Endothelial cell of umbilical vein (primary cell): ENCODE results near the gene BDP1. TPM values are rescaled to one million over a fixed set of nuclear protein-coding genes. Genes with fewer than 3 reads are reported as not detected.
"Not testable (repeated sequence)": the region's sequence is repeated elsewhere in the genome, so short reads cannot be mapped to it uniquely, and the experiment has no call there.

Experiments used
- BruUV-seq: library from RNA; stranded (reverse); fragments of 400-500 nt; replicated peaks from 2 replicates; lab custom pipeline; 2021; lab: Mats Ljungman, UMichigan
- CTCF ChIA-PET: fragments of 300-600, 350-600 bp; sonication (Branson Sonifier 250); formaldehyde crosslinking; loops from one replicate; lab custom pipeline; 2021; ENCODE audit warnings: antibody characterized with exemption, inconsistent platforms; lab: Charles Lee
- POLR2A ChIA-PET: fragments of 300-600, 350-600 bp; sonication (Branson Sonifier 250); formaldehyde crosslinking; loops from one replicate; lab custom pipeline; 2021; ENCODE audit warnings: antibody characterized with exemption, inconsistent platforms; lab: Charles Lee
- DNase-seq: peaks from one replicate; pipeline ENCODE4 v3.0.0-alpha.2; 2011; ENCODE audit warnings: low read depth, low spot score
- FAIRE-seq: peaks from 2 replicates; lab custom pipeline; 2011; peaks lifted over from hg19 to GRCh38; lab: Jason Lieb, UNC
- H2AFZ ChIP-seq: 2 replicates; pipeline ENCODE4 v1.6.0; 2012; ENCODE audit warnings: low read depth, low read length, control low read depth, inconsistent platforms
- H3K27ac ChIP-seq: 2 replicates; pipeline ENCODE4 v1.5.1; 2011; ENCODE audit warnings: low read depth, mild to moderate bottlenecking, control low read depth, low read length, moderate library complexity; ENCODE audit not compliant: insufficient read depth
- H3K27me3 ChIP-seq, 2 experiments: 2 replicates each; pipeline versions ENCODE4 v1.6.0 to v1.6.1; 2011; ENCODE audit warnings: low read length in 2 of 2, mixed read lengths in 1 of 2; ENCODE audit not compliant: control insufficient read depth in 2 of 2, insufficient read depth in 2 of 2
- H3K36me3 ChIP-seq, 2 experiments: 2 replicates in 1 of 2; 3 replicates in 1 of 2; pipeline ENCODE4 v1.5.1; 2011; ENCODE audit warnings: low read length in 2 of 2, mild to moderate bottlenecking in 1 of 2, moderate library complexity in 1 of 2; ENCODE audit not compliant: control insufficient read depth in 2 of 2, insufficient read depth in 2 of 2; ENCODE audit errors: extremely low read depth in 1 of 2
- H3K4me1 ChIP-seq: 3 replicates; pipeline ENCODE4 v1.5.1; 2011; ENCODE audit warnings: mild to moderate bottlenecking, low read length; ENCODE audit not compliant: control insufficient read depth, insufficient read depth; ENCODE audit errors: extremely low read depth
- H3K4me2 ChIP-seq: 2 replicates; pipeline ENCODE4 v1.6.1; 2011; ENCODE audit warnings: low read length, control low read depth, mixed read lengths; ENCODE audit not compliant: insufficient read depth
- H3K4me3 ChIP-seq, 3 experiments: fragments of 200-600 bp in 1 of 3; sonication (generic), shearing (Covaris generic) in 1 of 3; replicated peaks in 1 of 3; 2 replicates each; pipeline ENCODE4 v1.5.1; 2011 to 2016; ENCODE audit warnings: control low read depth in 3 of 3, low read length in 3 of 3, mild to moderate bottlenecking in 2 of 3, inconsistent platforms in 1 of 3, low read depth in 1 of 3, moderate library complexity in 1 of 3; ENCODE audit not compliant: insufficient read depth in 1 of 3
- H3K79me2 ChIP-seq: 2 replicates; pipeline ENCODE4 v1.6.0; 2012; ENCODE audit warnings: low read length, inconsistent platforms; ENCODE audit not compliant: control insufficient read depth, insufficient read depth
- H3K9ac ChIP-seq: replicated peaks from 2 replicates; pipeline ENCODE3; 2011; ENCODE audit warnings: low read length, control low read depth; ENCODE audit not compliant: insufficient read depth; ENCODE audit errors: extremely low read depth
- H3K9me1 ChIP-seq: replicated peaks from 3 replicates; pipeline ENCODE4 v1.6.0; 2011; ENCODE audit warnings: mild to moderate bottlenecking, low read length; ENCODE audit not compliant: control insufficient read depth, insufficient read depth; ENCODE audit errors: extremely low read depth
- H3K9me3 ChIP-seq: replicated peaks from 2 replicates; pipeline ENCODE4 v1.5.1; 2012; ENCODE audit warnings: low read length, inconsistent platforms; ENCODE audit not compliant: control insufficient read depth, insufficient read depth
- H4K20me1 ChIP-seq: replicated peaks from 2 replicates; pipeline ENCODE3; 2011; ENCODE audit warnings: mild to moderate bottlenecking, low read length; ENCODE audit not compliant: control insufficient read depth, insufficient read depth; ENCODE audit errors: extremely low read depth
- EZH2 ChIP-seq: IDR thresholded peaks from 2 replicates; pipeline ENCODE4 v1.6.1; 2012; ENCODE audit warnings: borderline replicate concordance, low read depth, mild to moderate bottlenecking, moderate library complexity, low read length, inconsistent platforms; ENCODE audit not compliant: severe bottlenecking
- FOS ChIP-seq: IDR thresholded peaks from 2 replicates; pipeline ENCODE4 v1.6.1; 2011; ENCODE audit warnings: mild to moderate bottlenecking, low read length, moderate library complexity, borderline replicate concordance; ENCODE audit not compliant: insufficient read depth
- JUN ChIP-seq: IDR thresholded peaks from 2 replicates; pipeline ENCODE4 v1.6.1; 2011; ENCODE audit warnings: borderline replicate concordance, low read depth; ENCODE audit not compliant: insufficient read length, insufficient read depth
- MYC ChIP-seq: IDR thresholded peaks from one replicate; pipeline ENCODE4 v1.6.1; 2011; ENCODE audit warnings: mild to moderate bottlenecking, low read depth, low read length
- POLR2A ChIP-seq: IDR thresholded peaks from 2 replicates; pipeline ENCODE4 v1.6.1; 2012; ENCODE audit warnings: low read depth, mild to moderate bottlenecking, control low read depth, low read length
- dilution Hi-C: fragments of 300-500 bp; cut with MboI; formaldehyde crosslinking; loops from one replicate; pipeline ENCODE4 v1.15.0; 2019; ENCODE audit warnings: low sequenced_read_pairs; ENCODE audit not compliant: extremely low pct_ligation_motif_present
- intact Hi-C: fragments of 100-400 bp; cut with micrococcal nuclease; formaldehyde crosslinking; loops from one replicate; pipeline ENCODE4 v1.10.0; 2022
- polyA plus RNA-seq, 4 experiments: library from polyadenylated mRNA; depleted of rRNA in 3 of 4; stranded (reverse) in 3 of 4; unstranded in 1 of 4; fragments of >200 nt; gene quantifications; 2 replicates each; pipeline versions ENCODE4 v1.2.1 to v1.2.3, GENCODE V29; 2011 to 2012; ENCODE audit warnings: missing spikeins in 1 of 4
- total RNA-seq: library from RNA; stranded (reverse); gene quantifications from 2 replicates; pipeline ENCODE4 v1.2.3, GENCODE V29; 2021
- TF ChIP-seq, protein P1 (sequence below), 2 donors: IDR thresholded peaks; 1 replicate in 1 of 2; 2 replicates in 1 of 2; pipeline ENCODE4 v1.5.1; 2011; ENCODE audit warnings: low read length in 2 of 2, mild to moderate bottlenecking in 2 of 2, moderate library complexity in 2 of 2, control low read depth in 1 of 2, inconsistent platforms in 1 of 2, low read depth in 1 of 2; ENCODE audit not compliant: insufficient read depth in 1 of 2; ENCODE audit errors: extremely low read depth in 1 of 2
- TF ChIP-seq, protein P2 (sequence below): IDR thresholded peaks from 2 replicates; pipeline ENCODE4 v1.6.1; 2011; ENCODE audit not compliant: insufficient read depth, insufficient read length

BDP1 gene
- total and polyA plus RNA-seq, 2 donors (not counting 3 experiments of a cell fraction or from before 2014, with no cell fraction given), result 4.5 to 27.5 TPM

DNA sequence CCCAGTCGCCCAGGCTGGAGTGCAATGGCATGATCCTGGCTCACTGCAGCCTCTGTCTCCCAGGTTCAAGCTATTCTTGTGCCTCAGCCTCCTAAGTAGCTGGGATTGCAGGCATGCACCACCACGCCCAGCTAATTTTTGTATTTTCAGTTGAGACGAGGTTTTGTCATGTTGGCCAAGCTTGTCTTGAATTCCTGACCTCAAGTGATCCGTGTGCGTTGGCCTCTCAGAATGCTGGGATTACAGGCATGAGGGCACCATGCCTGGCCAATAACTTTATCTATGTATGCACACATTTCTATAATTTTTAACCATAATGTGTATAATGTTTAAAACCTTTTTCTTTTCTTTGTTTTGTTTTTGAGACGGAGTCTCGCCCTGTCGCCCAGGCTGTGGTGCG lies 43.3 kb downstream of the BDP1 start:
- CTCF ChIA-PET, result interaction anchor here (1.1 to 2.6 kb wide), 2 partner anchors 23 to 195 kb away, joined by 3 to 6 read pairs; no protein-coding TSS in a partner anchor
- intact Hi-C loops, H3K27ac ChIP-seq, FAIRE-seq, H3K27me3 ChIP-seq, H2AFZ ChIP-seq, H3K9ac ChIP-seq, H3K36me3 ChIP-seq, H3K9me3 ChIP-seq, H4K20me1 ChIP-seq, POLR2A ChIA-PET, dilution Hi-C loops, H3K4me1 ChIP-seq, H3K9me1 ChIP-seq, H3K79me2 ChIP-seq, BruUV-seq, H3K4me3 ChIP-seq, H3K4me2 ChIP-seq, DNase-seq: not testable (repeated sequence)

DNA sequence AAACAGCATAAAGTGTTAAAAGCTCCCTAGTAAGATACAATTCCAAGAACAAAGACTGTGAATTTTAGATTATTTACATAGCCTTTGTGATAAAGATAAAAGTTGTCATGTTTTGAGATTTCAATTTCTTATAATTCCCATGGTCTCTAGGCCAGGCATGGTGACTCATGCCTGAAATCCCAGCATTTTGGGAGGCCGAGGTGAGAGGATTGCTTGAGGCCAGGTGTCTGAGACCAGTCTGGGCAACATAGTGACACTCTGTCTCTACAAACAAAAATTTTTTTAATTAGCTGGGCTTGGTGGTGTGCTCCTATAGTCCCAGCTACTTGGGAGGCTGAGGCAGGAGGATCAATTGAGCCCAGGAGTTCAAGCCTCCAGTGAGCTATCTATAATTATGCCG lies 48.1 kb downstream of the BDP1 start:
- H3K79me2 ChIP-seq, result no peaks in the 10 kb centered on the region
- FAIRE-seq (no peak), DNase-seq (no peak)
- no peaks in the 10 kb centered on the region for H3K27me3 ChIP-seq
- H3K9me3 ChIP-seq, result no peaks in the 10 kb centered on the region
- H4K20me1 ChIP-seq, result no peaks in the 10 kb centered on the region
- intact Hi-C loops, result no loop called here
- no TSS peak for BruUV-seq
- no peak overlapping the region for H2AFZ ChIP-seq
- no peak overlapping the region for H3K4me2 ChIP-seq
- no peaks in the 10 kb centered on the region for H3K4me1 ChIP-seq
- CTCF ChIA-PET, result interaction anchor here (1.2 kb wide), 1 partner anchor 28 kb away, joined by 5 read pairs; no protein-coding TSS in a partner anchor
- no peak overlapping the region for H3K27ac ChIP-seq
- dilution Hi-C loops, result no loop called here
- TF ChIP-seq FOS, result no peak
- TF ChIP-seq, protein P1, sequence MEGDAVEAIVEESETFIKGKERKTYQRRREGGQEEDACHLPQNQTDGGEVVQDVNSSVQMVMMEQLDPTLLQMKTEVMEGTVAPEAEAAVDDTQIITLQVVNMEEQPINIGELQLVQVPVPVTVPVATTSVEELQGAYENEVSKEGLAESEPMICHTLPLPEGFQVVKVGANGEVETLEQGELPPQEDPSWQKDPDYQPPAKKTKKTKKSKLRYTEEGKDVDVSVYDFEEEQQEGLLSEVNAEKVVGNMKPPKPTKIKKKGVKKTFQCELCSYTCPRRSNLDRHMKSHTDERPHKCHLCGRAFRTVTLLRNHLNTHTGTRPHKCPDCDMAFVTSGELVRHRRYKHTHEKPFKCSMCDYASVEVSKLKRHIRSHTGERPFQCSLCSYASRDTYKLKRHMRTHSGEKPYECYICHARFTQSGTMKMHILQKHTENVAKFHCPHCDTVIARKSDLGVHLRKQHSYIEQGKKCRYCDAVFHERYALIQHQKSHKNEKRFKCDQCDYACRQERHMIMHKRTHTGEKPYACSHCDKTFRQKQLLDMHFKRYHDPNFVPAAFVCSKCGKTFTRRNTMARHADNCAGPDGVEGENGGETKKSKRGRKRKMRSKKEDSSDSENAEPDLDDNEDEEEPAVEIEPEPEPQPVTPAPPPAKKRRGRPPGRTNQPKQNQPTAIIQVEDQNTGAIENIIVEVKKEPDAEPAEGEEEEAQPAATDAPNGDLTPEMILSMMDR (IDR thresholded peaks at IDR 0.05; ENCODE audit: extremely low read depth in 1 of 2, insufficient read depth in 1 of 2, low read depth in 1 of 2, low read length in 2 of 2), result no peak
- TF ChIP-seq MYC, result no peak
- TF ChIP-seq EZH2, result no peak
- no peak for TF ChIP-seq POLR2A
- TF ChIP-seq, protein P2, sequence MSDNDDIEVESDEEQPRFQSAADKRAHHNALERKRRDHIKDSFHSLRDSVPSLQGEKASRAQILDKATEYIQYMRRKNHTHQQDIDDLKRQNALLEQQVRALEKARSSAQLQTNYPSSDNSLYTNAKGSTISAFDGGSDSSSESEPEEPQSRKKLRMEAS, result no peak
- TF ChIP-seq JUN, result no peak
- no peak overlapping the region for H3K9ac ChIP-seq
- H3K9me1 ChIP-seq, result no peaks in the 10 kb centered on the region
- H3K4me3 ChIP-seq, result no peak overlapping the region
- POLR2A ChIA-PET, result no interaction called here
- H3K36me3 ChIP-seq, result peaks cover 8 to 10% of the 10 kb centered on the region in 2 experiments
